Colonic mucosa (tissue), 4 donors: ENCODE results near the gene ACACA. TPM values are rescaled to one million over a fixed set of nuclear protein-coding genes. Genes with fewer than 3 reads are reported as not detected.
"Not testable (repeated sequence)": the region's sequence is repeated elsewhere in the genome, so short reads cannot be mapped to it uniquely, and the experiment has no call there.

ENCODE experiments used
- DNase-seq: peaks from one replicate; pipeline ENCODE4 v3.0.0-alpha.2; 2020
- H3K27ac ChIP-seq: fragments of 200-600 bp; one replicate; pipeline ENCODE4 v1.8.0; 2021
- H3K27me3 ChIP-seq: fragments of 200-600 bp; one replicate; pipeline ENCODE4 v1.8.0; 2021
- H3K36me3 ChIP-seq: fragments of 200-600 bp; one replicate; pipeline ENCODE4 v1.8.0; 2021
- H3K4me1 ChIP-seq: fragments of 200-600 bp; one replicate; pipeline ENCODE4 v1.8.0; 2021; ENCODE audit warnings: mild to moderate bottlenecking
- H3K4me3 ChIP-seq: fragments of 200-600 bp; one replicate; pipeline ENCODE4 v1.8.0; 2021
- H3K9ac ChIP-seq, 2 donors: one replicate each; pipeline ENCODE4 v1.7.0; 2013; ENCODE audit warnings: control low read depth in 2 of 2, low read depth in 2 of 2, low read length in 2 of 2
- H3K9me3 ChIP-seq: fragments of 200-600 bp; one replicate; pipeline ENCODE4 v1.8.0; 2021
- CTCF ChIP-seq: fragments of 200-600 bp; IDR thresholded peaks from one replicate; pipeline ENCODE4 v1.8.0; 2022; ENCODE audit warnings: antibody characterized with exemption, mild to moderate bottlenecking
- intact Hi-C: fragments of 100-400 bp; cut with DNase I; formaldehyde crosslinking; loops from one replicate; pipeline ENCODE4 v1.14.1; 2022
- total RNA-seq, 2 donors: library from RNA; stranded (reverse); fragmentation: NEBNext Ultra II Directional in 1 of 2; extraction: Animal tissue kit (Norgen Biotek cat#: 25700) in 1 of 2; gene quantifications; one replicate each; pipeline ENCODE4 v1.2.1, GENCODE V29; 2021
- donor health status: healthy.
- donor health status: DM: no; HTN: no; CAD: no.
- donor health status: DM: no; HTN: no; CAD: no.

Gene ACACA
- 10 to 100 TPM; 59.5 to 72.6 TPM for total RNA-seq

GRCh38 chr17:37406635-37407461 is at the start of gene ACACA, which contains the start of gene TADA2A:
ACACA (minus strand) TSS chr17:37406836; CDS start chr17:37406299, 537 bp downstream.
TADA2A (plus strand) TSS chr17:37406886; CDS start chr17:37411366, 4,480 bp downstream.
- H3K27ac ChIP-seq, result peak within 1 kb of the TSS; percentile 97
- H3K27me3 ChIP-seq, result no peaks in the 10 kb centered on the region
- peak; percentile 82 for DNase-seq
- H3K9me3 ChIP-seq, result no peaks in the 10 kb centered on the region
- H3K9ac ChIP-seq, result peak within 1 kb of the TSS; percentile 89 to 94
- no peaks in the 10 kb centered on the region for H3K36me3 ChIP-seq
- TF ChIP-seq CTCF, result no peak
- intact Hi-C loops, result no loop called here
- H3K4me3 ChIP-seq, result peak within 1 kb of the TSS; percentile 72
- H3K4me1 ChIP-seq, result no peaks in the 10 kb centered on the region

- H3K27ac ChIP-seq, result no peak overlapping the region
- intact Hi-C loops, result no loop called here
- no peak overlapping the region for H3K9ac ChIP-seq
- no peak overlapping the region for H3K4me3 ChIP-seq
- no peak for TF ChIP-seq CTCF
- H3K27me3 ChIP-seq, result no peaks in the 10 kb centered on the region
- H3K36me3 ChIP-seq, result no peaks in the 10 kb centered on the region
- no peak for DNase-seq
- H3K9me3 ChIP-seq, result no peaks in the 10 kb centered on the region
- H3K4me1 ChIP-seq, result no peaks in the 10 kb centered on the region
Measured at GRCh38 chr17:37450112-37450511, 43.5 kb upstream of the ACACA start.

- H3K36me3 ChIP-seq, result no peaks in the 10 kb centered on the region
- H3K9ac ChIP-seq, result no peak overlapping the region
- H3K9me3 ChIP-seq, result no peaks in the 10 kb centered on the region
- no peak overlapping the region for H3K4me3 ChIP-seq
- TF ChIP-seq CTCF, result no peak
- H3K4me1 ChIP-seq, result no peaks in the 10 kb centered on the region
- no peak for DNase-seq
- no peak overlapping the region for H3K27ac ChIP-seq
- no peaks in the 10 kb centered on the region for H3K27me3 ChIP-seq
- intact Hi-C loops, result no loop called here
Measured at GRCh38 chr17:37447641-37448040, 41.0 kb upstream of the ACACA start.

- H3K27ac ChIP-seq, result no peak overlapping the region
- no peak overlapping the region for H3K4me3 ChIP-seq
- H3K4me1 ChIP-seq, result no peaks in the 10 kb centered on the region
Measured at GRCh38 chr17:37446027-37446426, 39.4 kb upstream of the ACACA start.

GRCh38 chr17:37441369-37442014 is 34.9 kb upstream of the ACACA start:
- H3K9ac ChIP-seq, H3K4me3 ChIP-seq, H3K9me3 ChIP-seq, DNase-seq, intact Hi-C loops, H3K4me1 ChIP-seq, H3K27ac ChIP-seq, H3K27me3 ChIP-seq, H3K36me3 ChIP-seq: not testable (repeated sequence)

More at GRCh38 chr17:37446027-37446426, 39.4 kb upstream of the ACACA start:
- Histone ChIP-seq H3K36me3 (no peaks in the 10 kb centered on the region), H3K9me3 (no peaks in the 10 kb centered on the region), H3K27me3 (no peaks in the 10 kb centered on the region), H3K9ac (no peak overlapping the region)
- no peak for TF ChIP-seq CTCF
- intact Hi-C loops, result no loop called here
- DNase-seq, result no peak

GRCh38 chr17:37440424-37440823 is 33.8 kb upstream of the ACACA start:
- DNase-seq, result no peak
- H3K4me3 ChIP-seq, result no peak overlapping the region
- H3K4me1 ChIP-seq, result no peaks in the 10 kb centered on the region
- intact Hi-C loops, result no loop called here
- no peak overlapping the region for H3K9ac ChIP-seq
- no peaks in the 10 kb centered on the region for H3K9me3 ChIP-seq
- H3K27me3 ChIP-seq, result no peaks in the 10 kb centered on the region
- H3K27ac ChIP-seq, result no peak overlapping the region
- no peak for TF ChIP-seq CTCF
- H3K36me3 ChIP-seq, result no peaks in the 10 kb centered on the region
